Kidney glomerular epithelial cell (primary cell): Measurements from ENCODE around the gene FAM53B.

ENCODE experiments used
- DNase-seq: peaks from one replicate; lab custom pipeline; 2025; lab: John Stamatoyannopoulos, UW

The FAM53B gene

GRCh38 chr10:124608093-124608721 is 136.0 kb downstream of the FAM53B start:
- no peak for DNase-seq

- no peak for DNase-seq
Measured at GRCh38 chr10:124607693-124608092, 136.5 kb downstream of the FAM53B start.

DNA sequence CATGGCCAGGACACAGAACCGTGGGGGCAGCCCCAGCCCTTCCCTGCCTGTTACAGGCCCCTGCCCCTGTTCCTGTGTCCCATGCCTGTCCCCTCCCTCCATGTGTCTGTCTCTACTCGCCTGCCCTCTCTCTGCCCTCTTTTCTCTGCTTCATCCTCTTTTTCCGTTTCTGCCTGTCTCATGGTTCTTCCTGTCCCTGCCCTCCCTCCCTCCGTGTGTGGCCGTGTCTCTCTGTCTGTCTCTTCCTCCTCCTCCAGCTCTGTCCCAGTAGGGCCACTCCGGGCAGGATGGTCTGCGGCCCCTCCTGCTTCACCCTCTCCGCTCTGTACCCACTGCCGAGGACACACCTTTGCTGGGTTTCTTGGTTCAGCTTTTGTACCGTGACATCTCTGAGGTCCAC is 137.4 kb downstream of the FAM53B start:
- DNase-seq = no peak

- no peak for DNase-seq
Measured at GRCh38 chr10:124605856-124606812, 138.0 kb downstream of the FAM53B start.

DNA sequence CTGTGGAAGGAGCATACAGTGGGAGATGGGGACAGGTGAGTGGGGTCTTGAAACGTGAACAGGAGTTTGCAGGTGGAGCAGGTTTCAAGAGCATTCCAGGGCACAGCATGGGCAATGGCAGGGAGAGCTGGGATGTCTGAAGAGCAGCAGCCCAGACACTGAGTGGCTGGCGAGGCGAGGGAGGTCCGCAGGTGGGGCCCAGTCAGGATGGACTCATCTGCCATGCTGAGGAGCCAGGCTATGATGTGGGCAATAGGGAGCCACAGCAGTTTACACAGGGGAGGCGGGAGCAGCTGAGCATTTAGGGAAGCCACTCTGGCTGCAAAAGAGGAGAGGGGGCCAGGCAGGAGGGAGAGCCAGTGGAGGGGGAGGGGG is 138.7 kb downstream of the FAM53B start:
- no peak for DNase-seq

DNA sequence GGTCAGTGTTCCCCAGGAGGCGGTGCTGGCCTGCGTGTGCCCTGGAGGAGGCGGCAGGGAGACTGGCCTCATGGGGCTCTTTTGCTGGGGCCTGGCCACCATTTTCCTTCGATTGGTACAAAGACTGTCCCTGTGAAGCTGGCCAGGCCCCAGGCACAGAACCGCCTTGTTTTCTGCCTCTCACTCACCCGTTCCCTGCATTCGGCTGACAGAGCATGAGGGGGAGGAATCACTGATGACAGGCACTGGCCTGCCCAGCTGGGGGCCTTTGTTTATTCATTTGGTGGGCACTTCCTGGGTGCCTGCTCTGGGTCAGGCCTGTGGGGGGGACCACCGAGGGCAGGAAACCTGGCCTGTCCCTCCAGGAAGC is 139.2 kb downstream of the FAM53B start:
- DNase-seq = no peak

GRCh38 chr10:124604214-124605000 is 139.8 kb downstream of the FAM53B start:
- DNase-seq = no peak

DNA sequence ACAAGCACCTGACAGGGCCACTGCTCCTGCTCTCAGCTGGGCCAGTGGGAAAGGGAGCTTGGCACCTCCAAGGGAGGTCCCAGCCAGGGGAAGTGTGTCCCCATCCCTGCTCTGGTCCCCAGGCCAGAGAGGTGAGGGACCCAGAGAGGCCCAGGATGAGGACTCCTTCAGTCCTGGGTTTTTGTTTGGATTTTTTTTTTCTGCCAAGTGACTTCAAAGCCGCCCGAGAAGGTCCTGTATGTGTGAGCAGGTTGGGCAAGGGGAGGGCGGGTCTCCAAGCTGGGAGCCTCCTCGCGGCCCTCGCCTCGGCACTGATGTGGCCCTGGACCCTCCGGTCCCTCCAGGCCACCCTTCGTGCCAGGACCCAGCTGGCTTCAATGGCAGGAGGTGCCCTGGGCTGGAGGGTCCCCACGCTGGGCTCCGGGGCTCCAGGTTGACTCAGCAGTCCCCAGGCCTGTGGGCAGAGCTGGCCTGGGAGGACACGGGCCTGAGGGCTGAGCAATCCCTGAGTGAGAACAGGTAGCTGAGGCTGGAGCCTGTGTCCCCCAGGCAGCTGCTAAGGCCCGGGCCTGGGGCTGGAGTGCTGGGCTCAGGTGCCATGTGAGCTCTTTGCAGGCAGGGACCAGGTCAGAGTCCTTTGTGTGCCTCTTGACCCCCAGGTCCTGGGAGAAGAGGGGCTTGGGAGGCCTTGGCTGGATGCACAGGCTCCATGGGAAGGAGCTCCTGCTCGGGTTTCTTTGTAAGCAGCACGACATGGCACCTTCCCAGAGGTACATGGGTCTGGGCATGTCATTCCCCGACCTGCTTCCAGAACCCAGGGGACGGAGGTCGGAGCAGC is 140.6 kb downstream of the FAM53B start:
- DNase-seq = no peak

DNA sequence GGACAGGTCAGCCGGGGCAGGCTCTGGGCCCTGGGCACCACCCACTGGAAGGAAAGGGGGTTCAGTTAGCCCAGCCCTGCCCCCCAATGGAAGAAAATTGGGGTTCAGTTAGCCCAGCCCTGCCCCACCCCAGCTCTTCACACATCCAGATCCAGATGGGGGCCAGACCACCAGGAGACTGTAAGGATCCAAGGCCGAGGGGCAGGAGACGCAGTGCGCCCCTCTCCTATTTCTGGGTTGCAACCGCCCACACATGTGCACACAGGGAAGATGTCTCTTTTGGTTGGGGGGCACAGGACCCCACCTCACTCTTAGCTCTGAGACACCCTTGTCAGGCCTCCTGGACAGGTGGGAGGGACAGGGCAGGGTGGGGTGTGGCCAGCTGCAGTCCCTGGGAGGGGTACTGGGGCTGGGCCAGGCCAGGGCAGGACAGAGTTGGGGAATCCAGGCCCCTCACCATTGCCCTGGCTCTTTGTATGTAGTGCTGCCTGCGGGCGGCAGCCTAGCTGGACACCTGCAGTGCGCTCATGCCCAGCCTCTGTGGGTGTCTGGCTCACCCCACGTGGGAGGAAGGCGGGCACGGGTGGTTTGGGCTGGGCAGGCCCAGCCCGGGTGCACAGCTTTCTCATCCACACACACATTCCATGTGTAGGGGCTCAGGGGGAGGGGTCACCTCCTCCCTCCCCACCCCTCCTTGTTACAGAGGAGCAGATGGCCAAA is 141.4 kb downstream of the FAM53B start:
- no peak for DNase-seq

DNA sequence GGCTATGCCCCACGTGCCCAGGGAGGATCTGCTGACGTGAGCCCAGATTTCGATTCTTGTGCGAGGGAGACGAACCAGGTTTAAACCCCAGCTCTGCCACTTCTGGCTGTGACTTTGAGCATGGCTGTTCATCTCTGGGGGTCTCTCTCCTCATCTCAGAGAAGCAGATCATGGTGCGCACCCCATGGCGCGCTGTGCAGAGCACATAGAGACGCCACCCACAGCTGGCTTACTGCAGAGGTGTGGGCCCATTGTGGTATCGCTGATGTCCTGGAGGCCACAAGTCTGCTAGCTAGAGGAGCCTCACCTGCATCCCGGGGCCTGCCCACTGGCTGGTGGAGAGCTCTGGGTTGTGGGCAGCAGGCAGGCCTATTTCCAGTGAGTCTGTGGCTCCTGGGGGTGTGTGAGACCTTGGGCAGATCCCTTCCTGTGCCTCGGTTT is 142.0 kb downstream of the FAM53B start:
- DNase-seq = no peak

GRCh38 chr10:124601431-124602120 is 142.6 kb downstream of the FAM53B start:
- DNase-seq = no peak

GRCh38 chr10:124601016-124601415 is 143.2 kb downstream of the FAM53B start:
- DNase-seq = no peak

GRCh38 chr10:124600051-124600880 is 143.9 kb downstream of the FAM53B start:
- DNase-seq = no peak

DNA sequence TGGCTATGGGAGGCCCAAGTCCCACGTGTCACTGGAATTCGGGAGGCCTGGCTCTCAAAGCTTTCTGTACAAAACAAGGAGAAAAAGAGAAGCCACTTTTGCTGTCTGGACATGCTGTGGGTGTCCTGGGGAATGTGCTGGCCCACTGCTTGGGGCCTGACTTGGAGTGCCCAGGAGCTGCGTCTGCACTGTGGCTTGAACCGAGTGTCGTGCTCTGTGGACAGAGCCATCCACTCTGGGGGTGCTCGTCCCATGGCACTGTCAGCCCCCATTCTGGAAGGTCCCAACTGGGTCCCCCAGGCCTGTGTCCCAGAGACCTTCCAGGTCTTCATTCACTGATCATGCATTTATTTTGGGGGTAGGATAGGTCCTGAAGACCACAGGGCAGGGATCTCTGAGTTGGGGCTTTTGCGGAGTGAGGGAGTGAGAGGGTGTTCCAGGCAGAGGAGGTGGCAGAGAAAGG is 144.6 kb downstream of the FAM53B start:
- DNase-seq = no peak

- no peak for DNase-seq
Measured at GRCh38 chr10:124598773-124599587, 145.2 kb downstream of the FAM53B start.

DNA sequence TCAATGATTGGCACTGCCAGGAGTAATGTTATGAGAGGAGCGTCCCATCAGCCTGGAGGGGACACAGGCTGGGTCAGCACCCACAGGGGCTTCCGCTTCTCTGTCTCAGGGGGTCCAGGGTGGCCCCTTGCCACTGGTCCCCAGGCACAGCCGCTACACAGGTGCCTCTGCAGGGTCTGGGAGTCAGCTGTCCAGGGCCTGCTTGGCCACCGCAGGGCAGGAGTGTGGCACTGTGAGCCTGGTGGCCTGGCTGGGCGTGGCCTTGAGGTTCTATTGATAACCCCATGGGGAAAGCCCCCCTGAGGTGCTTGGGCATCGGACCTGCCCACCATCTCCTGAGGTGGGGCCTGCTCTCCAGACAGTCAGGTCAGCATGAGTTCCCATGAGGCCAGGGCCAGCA is 146.0 kb downstream of the FAM53B start:
- DNase-seq = no peak

- no peak for DNase-seq
Measured at GRCh38 chr10:124597846-124598165, 146.4 kb downstream of the FAM53B start.

DNA sequence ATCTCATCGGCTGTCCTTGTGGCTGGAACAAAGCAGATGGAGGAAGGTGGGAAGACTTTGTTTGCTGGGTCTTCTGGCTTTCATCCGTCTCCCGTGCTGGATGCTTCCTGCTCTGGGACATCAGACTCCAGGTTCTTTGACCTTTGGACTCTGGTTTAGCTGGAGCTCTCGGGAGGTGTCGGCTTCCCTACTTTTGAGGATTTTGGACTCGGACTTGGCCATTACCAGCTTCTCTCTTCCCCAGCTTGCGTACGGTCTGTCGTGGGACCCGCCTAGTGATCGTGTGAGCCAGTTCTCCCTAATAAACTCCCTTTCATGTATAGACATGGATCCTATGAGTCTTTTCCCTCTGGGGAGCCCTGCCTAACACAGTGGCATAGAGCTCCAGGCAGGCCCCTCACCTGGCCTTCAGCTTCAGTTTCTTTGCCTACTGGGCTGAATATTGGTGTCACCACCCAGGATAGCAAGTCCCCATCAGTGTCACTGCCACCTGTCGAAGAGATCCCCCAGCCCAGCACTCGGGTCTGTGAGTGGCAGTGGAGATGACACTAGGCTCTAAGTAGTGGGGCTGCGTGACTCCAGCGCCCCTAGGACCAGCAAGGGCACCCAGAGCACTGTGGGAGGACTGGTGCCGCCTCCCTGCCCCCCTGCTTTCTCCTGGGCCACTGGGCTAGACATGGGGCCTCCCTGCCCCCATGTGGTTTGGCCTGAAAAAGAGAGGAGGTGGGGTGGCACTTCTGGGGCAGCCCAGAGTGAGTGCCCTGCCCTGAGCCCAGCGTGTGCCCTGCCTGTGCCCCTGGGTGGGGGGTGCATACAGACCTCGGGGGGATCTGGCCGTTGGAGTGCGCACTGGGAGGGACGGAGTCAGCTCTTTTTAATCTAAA is 147.0 kb downstream of the FAM53B start:
- DNase-seq = no peak
